Measurements from ENCODE around the gene RSPH3.
"Not testable (repeated sequence)": the region's sequence is repeated elsewhere in the genome, so short reads cannot be mapped to it uniquely, and the experiment has no call there.

The RSPH3 gene

DNA sequence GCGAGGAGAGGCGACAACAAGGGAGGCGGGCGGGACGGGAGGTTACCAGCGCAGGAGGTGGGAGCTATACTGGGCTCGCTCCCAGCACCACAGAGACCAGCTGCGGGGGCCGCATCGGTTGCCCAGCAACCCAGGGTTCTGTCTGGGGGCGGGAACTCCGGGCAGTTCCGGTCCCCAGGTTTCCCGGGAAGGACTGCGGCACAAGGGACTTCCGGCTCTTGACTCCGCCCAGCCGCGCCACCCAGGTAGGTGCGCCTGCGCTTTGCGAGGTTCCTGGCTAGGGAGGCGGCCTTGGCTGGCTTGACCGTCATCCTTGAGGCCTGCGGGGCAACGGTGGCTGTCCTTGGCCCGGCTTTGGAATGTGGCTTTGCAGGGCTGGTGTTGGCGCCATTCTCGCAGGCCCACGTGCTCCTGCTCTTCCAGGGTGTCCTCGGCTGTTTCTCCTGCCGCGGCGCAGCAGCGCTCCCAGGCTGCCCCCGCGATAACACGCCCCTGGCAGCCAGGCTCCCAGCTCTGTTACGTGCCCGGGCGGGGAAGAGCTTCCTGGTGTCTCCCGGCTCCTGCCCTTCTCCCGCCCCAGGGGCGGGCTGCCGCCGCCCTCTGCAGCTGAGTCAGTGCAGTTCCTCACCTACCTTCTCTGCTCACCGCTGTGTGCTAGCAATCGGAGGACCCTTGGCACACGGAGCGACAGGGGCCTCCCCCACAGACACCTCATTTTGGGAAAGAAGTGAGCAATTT lies at the start of gene RSPH3:
Gene RSPH3, minus strand, starts transcription at position 537 of the 738 bp plus-strand sequence. CDS start 652 bp downstream, outside the sequence.
- DNase-seq (ENCODE audit: low read depth in 2 of 2) = peak; percentile 84 to 89

- no peak for DNase-seq (ENCODE audit: low read depth in 2 of 2)
These were observed 48.1 kb upstream of the RSPH3 start for GRCh38 chr6:159047891-159048685.

- no peak for DNase-seq (ENCODE audit: low read depth in 2 of 2)
These were observed 45.8 kb upstream of the RSPH3 start for GRCh38 chr6:159045801-159046200.

- peak; percentile 80 to 86 for DNase-seq (ENCODE audit: low read depth in 2 of 2)
These were observed 45.1 kb upstream of the RSPH3 start, which contains the start of gene TAGAP for GRCh38 chr6:159044899-159045727. TAGAP (minus strand) TSS chr6:159044991; CDS start chr6:159044146, 845 bp downstream.

DNA sequence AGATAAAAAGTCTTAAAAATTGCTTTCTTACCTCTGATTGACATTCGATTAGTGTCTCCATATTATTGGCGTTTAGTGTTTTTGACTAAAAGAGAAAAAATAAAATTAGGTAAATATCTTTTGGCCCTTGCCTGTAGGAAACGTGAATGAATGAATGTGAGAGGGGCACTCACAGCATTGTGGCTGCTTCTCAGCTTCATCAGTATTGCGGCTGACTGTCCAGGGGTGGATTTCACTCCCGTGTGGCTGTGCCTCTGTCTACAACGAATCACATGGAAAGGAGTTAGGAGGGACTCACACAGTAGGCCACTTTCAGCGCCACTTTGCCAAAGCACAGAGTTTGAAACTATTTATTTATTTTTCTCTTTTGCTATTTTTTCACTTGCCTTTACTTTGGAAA lies 43.9 kb upstream of the RSPH3 start:
- no peak for DNase-seq (ENCODE audit: low read depth in 2 of 2)

DNA sequence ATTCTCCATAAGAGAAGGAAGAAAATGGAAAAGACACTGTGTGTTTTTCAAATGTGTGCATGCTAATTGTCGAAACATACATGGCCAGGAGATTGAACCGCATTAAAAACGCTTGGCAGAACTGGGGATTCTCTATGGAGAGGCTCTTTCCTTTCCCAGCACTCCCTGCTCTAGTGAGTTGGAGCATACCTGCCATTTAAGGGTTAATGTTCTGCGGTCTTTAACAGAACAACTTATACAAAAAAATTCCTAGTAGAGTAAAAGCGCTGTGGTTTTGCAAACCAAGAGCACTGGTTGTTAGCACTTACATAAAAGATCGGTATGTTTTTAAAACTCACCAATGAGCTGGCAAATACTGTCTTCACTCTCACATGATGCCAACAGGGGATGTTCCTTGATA lies 43.2 kb upstream of the RSPH3 start:
- no peak for DNase-seq (ENCODE audit: low read depth in 2 of 2)

GRCh38 chr6:159042826-159043181 lies 42.8 kb upstream of the RSPH3 start:
- DNase-seq (ENCODE audit: low read depth in 2 of 2) = no peak

- peak; percentile 53 to 69 for DNase-seq (ENCODE audit: low read depth in 2 of 2)
These were observed 42.2 kb upstream of the RSPH3 start for GRCh38 chr6:159042003-159042825.

DNA sequence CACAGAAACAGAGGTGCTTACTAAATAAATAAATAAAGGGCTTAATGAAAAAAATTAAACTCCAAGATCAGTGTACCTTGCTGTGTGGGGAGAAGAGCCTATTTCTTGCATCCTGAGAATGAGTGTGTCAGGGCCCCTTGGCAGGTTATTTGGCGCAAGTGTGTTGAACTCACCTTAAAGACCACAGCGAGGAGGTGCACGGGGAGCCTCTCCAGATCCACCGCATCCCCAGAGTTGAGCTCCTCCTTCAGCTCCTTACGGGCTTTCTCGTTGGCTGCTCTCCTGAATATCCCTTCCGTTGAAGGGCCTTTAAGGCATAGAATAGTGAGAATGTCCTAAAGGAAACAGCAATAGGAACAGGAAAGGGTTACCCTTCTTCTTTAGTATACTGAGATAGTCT lies 41.2 kb upstream of the RSPH3 start:
- no peak for DNase-seq (ENCODE audit: low read depth in 2 of 2)

GRCh38 chr6:159039885-159040258 lies 39.9 kb upstream of the RSPH3 start:
- no peak for DNase-seq (ENCODE audit: low read depth in 2 of 2)

GRCh38 chr6:159038914-159039884 lies 39.2 kb upstream of the RSPH3 start:
- no peak for DNase-seq (ENCODE audit: low read depth in 2 of 2)

GRCh38 chr6:159038318-159038717 lies 38.3 kb upstream of the RSPH3 start:
- DNase-seq (ENCODE audit: low read depth in 2 of 2) = not testable (repeated sequence)

DNA sequence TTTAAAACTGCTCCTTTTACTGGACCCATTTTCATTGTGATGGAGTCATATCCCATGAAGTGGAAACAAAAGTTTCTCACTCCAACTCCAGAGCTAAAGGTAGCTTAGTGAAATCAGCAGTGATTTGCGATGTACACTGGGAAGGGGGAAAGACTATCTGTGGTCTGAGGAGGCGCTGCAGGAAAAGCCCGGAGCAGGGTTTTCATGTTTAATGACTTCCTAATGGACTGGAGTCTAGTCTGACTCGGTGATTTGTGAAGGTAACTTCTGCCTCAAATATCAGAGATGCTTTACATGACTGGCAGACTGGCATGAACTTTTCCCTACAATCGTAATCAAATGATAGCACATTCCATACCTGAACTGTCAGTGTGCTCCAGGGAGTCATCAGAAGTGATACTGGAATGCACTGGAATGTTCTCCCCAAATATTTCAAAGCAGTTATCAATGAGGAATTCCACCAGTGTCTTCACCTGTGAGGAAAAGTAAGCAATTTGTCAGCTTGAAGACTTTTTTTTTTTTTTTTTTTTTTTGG lies 37.8 kb upstream of the RSPH3 start:
- DNase-seq (ENCODE audit: low read depth in 2 of 2) = no peak

GRCh38 chr6:159036673-159037072 lies 36.7 kb upstream of the RSPH3 start:
- no peak for DNase-seq (ENCODE audit: low read depth in 2 of 2)

- no peak for DNase-seq (ENCODE audit: low read depth in 2 of 2)
These were observed 35.9 kb upstream of the RSPH3 start for GRCh38 chr6:159035891-159036290.

DNA sequence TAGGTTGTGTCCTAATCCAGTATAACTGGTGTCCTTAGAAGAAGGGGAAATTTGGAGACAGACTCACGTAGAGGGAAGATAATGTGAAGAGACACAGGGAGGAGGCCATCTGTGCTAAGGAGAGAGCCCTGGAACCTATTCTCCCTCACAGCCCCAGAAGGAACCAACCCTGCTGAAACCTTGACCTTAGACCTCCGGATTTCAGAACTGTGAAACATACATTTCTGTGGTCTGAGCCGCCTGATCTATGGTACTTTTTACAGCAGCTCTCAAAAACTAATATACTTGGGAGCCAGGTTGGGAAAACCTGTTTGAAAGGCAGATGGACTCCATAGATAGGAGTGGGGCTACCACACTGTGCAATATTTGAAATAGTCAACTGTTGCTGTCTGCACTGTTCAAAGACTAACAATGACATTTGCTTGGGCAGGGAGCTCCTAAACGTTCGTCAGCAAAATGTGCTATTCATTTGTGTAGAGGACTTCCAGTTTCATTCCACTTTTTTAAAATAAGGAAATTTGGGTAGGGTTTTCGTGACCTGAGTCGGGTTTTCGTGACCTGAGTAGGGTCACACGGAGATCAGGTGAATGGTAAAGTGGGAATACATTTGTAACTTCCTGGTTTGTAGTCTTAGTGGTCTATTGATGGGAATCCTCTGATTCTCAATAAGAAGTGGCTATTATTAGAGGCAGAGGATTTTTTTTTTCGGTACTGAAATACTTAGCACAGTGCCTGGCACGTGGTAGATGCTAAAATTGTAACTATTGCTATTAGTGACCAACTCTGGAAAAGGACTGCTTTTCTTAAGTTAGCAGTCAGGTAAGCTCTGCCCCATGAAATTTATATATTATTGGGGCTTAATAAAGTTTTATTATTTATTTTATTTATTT lies 33.4 kb upstream of the RSPH3 start:
- DNase-seq (ENCODE audit: low read depth in 2 of 2) = no peak

DNA sequence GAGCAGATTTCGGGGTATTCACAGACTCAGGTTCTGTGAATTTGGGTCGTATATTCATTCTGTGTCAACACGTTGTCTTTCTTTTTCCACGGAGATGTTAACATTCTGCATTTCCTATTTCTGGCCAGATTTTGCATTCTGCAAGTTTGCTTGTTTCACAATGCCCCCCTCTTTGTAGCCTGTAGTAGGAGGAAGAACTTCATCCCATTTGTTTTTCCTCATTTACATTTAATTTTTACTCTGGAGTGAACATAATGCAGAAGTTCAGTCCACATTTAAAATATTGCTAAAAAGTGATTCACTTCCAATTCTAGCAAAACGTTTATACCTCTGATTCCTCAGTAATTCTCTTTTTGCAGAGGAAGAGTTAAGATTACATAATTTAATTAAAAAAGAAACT lies 31.8 kb upstream of the RSPH3 start:
- DNase-seq (ENCODE audit: low read depth in 2 of 2) = no peak

DNA sequence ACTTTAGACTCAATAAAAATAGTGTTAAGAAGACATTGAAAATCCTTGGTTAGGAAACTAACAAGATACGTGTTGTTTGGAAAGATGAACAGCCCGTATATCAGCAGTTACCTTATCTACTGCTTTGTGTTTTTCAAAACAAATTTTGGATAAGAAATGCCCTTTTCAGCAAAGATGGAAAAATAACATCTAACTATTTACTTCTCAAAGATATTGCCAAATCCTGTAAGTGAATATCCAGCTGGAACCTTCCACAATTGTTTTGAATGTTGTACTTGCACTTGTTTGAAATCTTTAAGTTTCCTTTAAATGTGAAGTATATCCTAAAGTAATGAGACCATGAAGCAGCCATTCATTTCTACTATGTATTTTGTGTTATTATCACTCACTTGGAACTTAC lies 30.2 kb upstream of the RSPH3 start:
- no peak for DNase-seq (ENCODE audit: low read depth in 2 of 2)

GRCh38 chr6:159025224-159025623 lies 25.2 kb upstream of the RSPH3 start:
- DNase-seq (ENCODE audit: low read depth in 2 of 2) = not testable (repeated sequence)
